ENCODE data around the gene DOCK1. TPM values are rescaled to one million over a fixed set of nuclear protein-coding genes. Genes with fewer than 3 reads are reported as not detected.

The DOCK1 gene
- total RNA-seq, 2 donors from 2014 or later = 41.2 to 56.0 TPM

DNA sequence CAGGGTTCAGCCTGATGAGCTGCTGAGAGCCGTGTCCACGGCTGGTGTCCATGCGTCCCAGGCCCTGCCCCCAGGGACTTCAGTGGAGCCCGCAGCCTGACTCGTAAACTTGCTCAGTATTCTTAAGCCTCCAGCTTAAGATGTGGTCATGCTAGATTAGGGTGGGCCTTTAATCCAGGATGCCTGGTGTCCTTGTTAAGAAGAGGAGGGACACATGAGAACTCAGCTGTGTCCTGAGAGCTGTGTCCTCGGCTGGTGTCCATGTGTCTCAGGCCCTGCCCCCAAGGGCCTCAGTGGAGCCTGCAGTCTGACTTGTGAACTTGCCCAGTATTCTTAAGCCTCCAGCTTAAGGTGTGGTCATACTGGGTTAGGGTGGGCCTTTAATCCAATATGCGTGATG is 23.0 kb downstream of the DOCK1 start:
- no peak for DNase-seq (ENCODE audit: low spot score)
- H3K9me3 ChIP-seq = no peaks in the 10 kb centered on the region
- H3K4me1 ChIP-seq (replicated peaks) = no peaks in the 10 kb centered on the region
- no peaks in the 10 kb centered on the region for H3K27me3 ChIP-seq (replicated peaks; ENCODE audit: insufficient read depth)
- no peak overlapping the region for H3K27ac ChIP-seq
- no peak overlapping the region for H3K4me3 ChIP-seq
- intact Hi-C loops (cut with DNase I) = no loop called here
- no peaks in the 10 kb centered on the region for H3K36me3 ChIP-seq
- TF ChIP-seq POLR2A (IDR thresholded peaks at IDR 0.05) = no peak
- TF ChIP-seq POLR2AphosphoS5 (IDR thresholded peaks at IDR 0.05) = no peak
- TF ChIP-seq, protein P1, sequence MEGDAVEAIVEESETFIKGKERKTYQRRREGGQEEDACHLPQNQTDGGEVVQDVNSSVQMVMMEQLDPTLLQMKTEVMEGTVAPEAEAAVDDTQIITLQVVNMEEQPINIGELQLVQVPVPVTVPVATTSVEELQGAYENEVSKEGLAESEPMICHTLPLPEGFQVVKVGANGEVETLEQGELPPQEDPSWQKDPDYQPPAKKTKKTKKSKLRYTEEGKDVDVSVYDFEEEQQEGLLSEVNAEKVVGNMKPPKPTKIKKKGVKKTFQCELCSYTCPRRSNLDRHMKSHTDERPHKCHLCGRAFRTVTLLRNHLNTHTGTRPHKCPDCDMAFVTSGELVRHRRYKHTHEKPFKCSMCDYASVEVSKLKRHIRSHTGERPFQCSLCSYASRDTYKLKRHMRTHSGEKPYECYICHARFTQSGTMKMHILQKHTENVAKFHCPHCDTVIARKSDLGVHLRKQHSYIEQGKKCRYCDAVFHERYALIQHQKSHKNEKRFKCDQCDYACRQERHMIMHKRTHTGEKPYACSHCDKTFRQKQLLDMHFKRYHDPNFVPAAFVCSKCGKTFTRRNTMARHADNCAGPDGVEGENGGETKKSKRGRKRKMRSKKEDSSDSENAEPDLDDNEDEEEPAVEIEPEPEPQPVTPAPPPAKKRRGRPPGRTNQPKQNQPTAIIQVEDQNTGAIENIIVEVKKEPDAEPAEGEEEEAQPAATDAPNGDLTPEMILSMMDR (IDR thresholded peaks at IDR 0.05) = no peak
- 88% methylated on average over 7 of the region's 7 CpGs for WGBS

DNA sequence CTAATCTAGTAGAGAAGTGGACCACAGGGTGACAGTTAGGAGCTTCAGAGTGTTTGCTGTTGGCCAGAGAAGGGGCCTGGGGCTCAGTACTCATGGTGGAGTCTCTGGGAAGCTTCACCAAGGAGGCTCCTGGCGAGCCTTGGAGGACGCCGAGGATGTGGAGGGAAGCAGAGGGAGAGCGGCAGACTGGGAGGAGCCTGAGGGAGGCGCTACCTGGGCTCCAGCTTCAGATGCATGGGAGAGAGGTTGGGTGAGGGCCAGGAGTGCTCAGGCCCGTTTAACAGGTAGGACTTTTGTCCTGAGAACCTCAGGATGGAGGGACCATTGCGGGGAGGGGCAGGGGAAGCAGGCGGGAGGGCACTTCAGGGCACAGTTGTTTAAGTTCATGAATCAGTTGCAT is 24.2 kb downstream of the DOCK1 start:
- no peak overlapping the region for H3K27ac ChIP-seq
- H3K4me3 ChIP-seq = no peak overlapping the region
- DNase-seq (ENCODE audit: low spot score) = no peak
- no peaks in the 10 kb centered on the region for H3K36me3 ChIP-seq
- H3K27me3 ChIP-seq (replicated peaks; ENCODE audit: insufficient read depth) = no peaks in the 10 kb centered on the region
- WGBS = 88% methylated on average over 8 of the region's 8 CpGs
- intact Hi-C loops (cut with DNase I) = no loop called here
- TF ChIP-seq POLR2A (IDR thresholded peaks at IDR 0.05) (no peak), POLR2AphosphoS5 (IDR thresholded peaks at IDR 0.05) (no peak)
- TF ChIP-seq, protein P1 (IDR thresholded peaks at IDR 0.05) = no peak
- H3K9me3 ChIP-seq = no peaks in the 10 kb centered on the region
- H3K4me1 ChIP-seq (replicated peaks) = no peaks in the 10 kb centered on the region

DNA sequence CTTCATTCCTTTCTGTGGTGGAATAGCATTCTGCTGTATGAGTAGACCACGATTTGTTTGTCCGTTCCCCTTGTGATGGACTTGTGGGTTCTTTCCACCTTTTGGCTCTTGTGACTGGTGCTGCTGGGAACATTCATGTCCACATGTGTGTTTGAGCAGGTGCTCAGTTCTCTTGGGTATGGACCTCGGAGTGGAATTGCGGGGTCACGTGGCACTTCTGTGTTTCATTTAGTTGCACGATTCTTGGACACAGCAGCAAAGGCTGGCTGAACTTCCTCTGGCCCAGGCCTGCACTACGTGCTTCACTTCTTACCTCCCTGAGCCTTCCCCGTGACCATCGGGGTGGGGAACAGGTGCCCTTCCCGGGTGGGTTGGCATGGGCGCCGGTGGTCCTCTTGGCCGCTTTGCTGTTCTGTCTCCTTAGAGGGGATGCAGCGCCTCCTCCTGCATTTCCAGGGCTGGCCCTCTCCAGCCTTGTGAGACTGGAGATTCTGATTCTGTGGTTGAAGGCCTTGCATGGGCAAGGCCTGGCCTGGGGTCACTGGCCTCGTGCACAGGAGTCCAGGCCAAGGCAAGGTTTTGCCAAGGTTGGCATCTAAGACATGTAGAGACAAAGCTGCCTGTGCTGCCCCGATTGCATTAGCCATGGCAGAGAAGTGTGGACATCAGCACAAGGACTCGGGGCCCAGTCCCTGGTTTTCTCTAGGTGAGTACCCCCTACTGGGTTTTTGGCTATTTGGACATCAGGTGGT is 25.1 kb downstream of the DOCK1 start:
- intact Hi-C loops (cut with DNase I) = no loop called here
- Histone ChIP-seq H3K4me3 (no peak overlapping the region), H3K27ac (no peak overlapping the region), H3K27me3 (replicated peaks; ENCODE audit: insufficient read depth) (no peaks in the 10 kb centered on the region), H3K4me1 (replicated peaks) (no peaks in the 10 kb centered on the region), H3K36me3 (no peaks in the 10 kb centered on the region), H3K9me3 (no peaks in the 10 kb centered on the region)
- TF ChIP-seq POLR2AphosphoS5 (IDR thresholded peaks at IDR 0.05) (no peak), POLR2A (IDR thresholded peaks at IDR 0.05) (no peak)
- TF ChIP-seq, protein P1 (IDR thresholded peaks at IDR 0.05) = no peak
- WGBS = 83% methylated on average over 17 of the region's 17 CpGs
- DNase-seq (ENCODE audit: low spot score) = no peak

DNA sequence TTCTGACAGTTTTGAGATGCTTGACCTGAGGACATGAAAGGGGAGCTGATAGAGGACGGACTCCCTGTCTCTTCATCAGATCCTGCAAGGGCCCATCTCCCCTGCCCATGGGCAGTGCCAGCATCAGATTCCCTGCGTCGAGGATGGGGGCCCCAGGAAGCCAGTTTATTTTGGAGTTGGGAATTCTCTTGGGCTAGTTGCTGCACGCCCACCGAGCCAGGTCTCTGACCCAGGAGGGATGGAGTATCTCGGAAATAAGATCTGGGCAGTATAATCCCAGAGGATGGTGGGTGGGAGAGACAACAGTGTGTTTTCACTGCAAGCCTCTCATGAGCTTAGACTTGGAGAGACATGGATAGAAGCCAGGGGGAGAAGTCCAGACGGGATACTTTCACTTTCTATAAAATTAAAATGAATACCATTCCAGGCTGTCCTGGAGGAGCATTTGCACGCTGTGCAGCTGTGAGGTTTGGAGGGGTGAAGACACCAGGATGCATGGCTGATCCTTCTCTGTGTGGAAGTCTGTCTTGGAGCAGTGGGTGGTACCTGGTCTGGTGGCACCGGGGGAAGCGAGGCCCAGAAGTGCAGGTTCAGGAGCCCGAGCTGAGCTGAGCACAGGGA is 25.8 kb downstream of the DOCK1 start:
- intact Hi-C loops (cut with DNase I) = no loop called here
- WGBS = 27% methylated on average over 11 of the region's 11 CpGs
- Histone ChIP-seq H3K9me3 (no peaks in the 10 kb centered on the region), H3K4me1 (replicated peaks) (no peaks in the 10 kb centered on the region), H3K27ac (no peak overlapping the region), H3K36me3 (no peaks in the 10 kb centered on the region), H3K4me3 (no peak overlapping the region), H3K27me3 (replicated peaks; ENCODE audit: insufficient read depth) (no peaks in the 10 kb centered on the region)
- DNase-seq (ENCODE audit: low spot score) = no peak
- TF ChIP-seq POLR2AphosphoS5 (IDR thresholded peaks at IDR 0.05) = peak; percentile 11
- TF ChIP-seq POLR2A (IDR thresholded peaks at IDR 0.05) = no peak
- TF ChIP-seq, protein P1 (IDR thresholded peaks at IDR 0.05) = no peak

DNA sequence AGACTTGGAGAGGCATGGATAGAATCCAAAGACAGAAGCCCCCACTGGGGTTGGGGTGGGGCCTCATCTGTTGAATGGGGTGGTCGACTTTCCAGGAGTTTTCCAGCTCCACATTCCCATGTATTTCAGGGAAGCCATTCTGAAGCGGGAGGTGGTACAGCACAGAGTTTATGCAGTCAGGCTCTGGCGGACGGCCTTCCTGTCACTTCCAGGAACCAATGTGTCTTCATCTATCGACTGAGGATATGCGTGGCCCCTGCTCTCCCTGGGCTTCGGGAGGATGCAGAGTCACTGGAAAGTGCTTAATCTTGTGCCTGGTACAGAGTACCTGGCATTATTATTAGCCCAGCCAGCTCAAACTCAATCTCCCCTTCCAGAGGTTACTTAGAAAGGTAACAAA is 26.3 kb downstream of the DOCK1 start:
- Histone ChIP-seq H3K4me1 (replicated peaks) (no peaks in the 10 kb centered on the region), H3K36me3 (no peaks in the 10 kb centered on the region), H3K9me3 (no peaks in the 10 kb centered on the region), H3K4me3 (no peak overlapping the region), H3K27ac (no peak overlapping the region), H3K27me3 (replicated peaks; ENCODE audit: insufficient read depth) (no peaks in the 10 kb centered on the region)
- no peak for DNase-seq (ENCODE audit: low spot score)
- WGBS = 78% methylated on average over 7 of the region's 7 CpGs
- TF ChIP-seq POLR2AphosphoS5 (IDR thresholded peaks at IDR 0.05) (no peak), POLR2A (IDR thresholded peaks at IDR 0.05) (no peak)
- TF ChIP-seq, protein P1 (IDR thresholded peaks at IDR 0.05) = no peak
- intact Hi-C loops (cut with DNase I) = no loop called here
